Measurements from ENCODE around the gene FOXJ3. TPM values are rescaled to one million over a fixed set of nuclear protein-coding genes. Genes with fewer than 3 reads are reported as not detected.
A peak's percentile ranks its signal among the peaks of the same experiment; 100 is the strongest.

Gene FOXJ3
- total RNA-seq, 1 donor from 2014 or later, result 49.4 TPM

DNA sequence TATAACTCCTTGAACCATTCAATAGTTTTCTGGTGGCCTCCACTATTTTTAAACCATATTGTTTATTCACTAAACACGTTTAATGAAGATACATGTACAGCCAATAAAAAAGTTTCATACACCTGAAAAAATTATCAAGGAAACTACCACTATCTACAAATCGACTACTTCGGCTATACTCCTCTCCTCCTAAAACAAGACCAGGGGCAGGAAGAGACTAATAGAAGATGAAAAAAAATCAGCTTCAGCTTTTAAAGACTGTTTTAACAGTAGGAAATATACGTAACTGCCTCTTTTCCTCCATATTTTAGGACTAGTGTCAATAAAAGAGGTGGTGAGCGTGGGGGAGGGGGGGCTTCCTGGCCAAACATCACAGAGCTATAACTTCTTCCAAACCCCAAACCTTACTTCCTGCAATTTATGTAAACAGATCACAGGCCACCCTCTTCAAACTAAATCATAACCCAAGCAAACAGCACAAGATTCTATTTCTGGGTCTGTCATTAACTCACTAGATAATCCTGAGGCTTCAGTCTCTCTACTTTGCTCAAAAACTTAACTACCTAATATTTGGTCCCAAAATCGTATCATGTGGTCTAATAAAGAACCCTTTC lies 15.1 kb downstream of the FOXJ3 start:
- Mint-ChIP-seq H3K4me1 (ENCODE audit: unreplicated experiment) (peaks cover 50% of the 10 kb centered on the region), H3K36me3 (peaks cover 10% of the 10 kb centered on the region), H3K27me3 (no peaks in the 10 kb centered on the region), H3K4me3 (no peak overlapping the region), H3K27ac (no peak overlapping the region), H3K9me3 (no peaks in the 10 kb centered on the region)
- TF ChIP-seq CTCF (conservative IDR thresholded peaks at IDR 0.05), result no peak
- no peak for DNase-seq (ENCODE audit: extremely low spot score, unreplicated experiment)

DNA sequence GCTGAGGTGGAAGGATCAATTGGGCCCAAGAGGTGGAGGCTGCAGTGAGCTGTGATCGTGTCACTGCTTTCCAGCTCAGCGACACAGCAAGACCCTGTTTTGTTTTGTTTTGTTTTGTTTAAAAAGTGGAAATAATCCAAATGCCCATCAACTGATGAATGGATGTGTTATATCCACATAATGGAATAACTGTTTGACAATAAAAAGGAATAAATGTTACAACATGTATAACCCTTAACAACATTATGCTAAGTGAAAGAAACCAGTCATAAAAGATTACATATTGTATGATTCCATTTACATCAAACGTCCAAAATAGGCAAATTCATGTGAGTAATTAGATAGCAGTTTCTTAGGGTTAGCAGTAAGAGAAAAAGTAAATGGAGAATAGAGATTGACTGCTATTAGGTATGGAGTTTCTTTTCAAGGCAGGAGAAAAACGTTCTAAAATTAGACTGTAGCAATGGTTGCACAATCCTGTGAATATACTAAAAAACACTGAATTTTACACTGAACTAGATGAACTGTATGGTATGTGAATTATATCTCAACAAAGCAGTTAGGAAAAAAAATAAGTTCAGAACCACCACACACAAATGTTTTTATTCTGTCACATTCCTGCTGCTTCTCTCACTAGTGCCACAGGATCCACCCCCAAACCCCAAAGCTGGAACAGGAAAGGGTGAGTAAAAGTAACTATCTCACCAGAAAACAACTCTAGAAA lies 15.7 kb downstream of the FOXJ3 start:
- H3K27ac Mint-ChIP-seq, result no peak overlapping the region
- no peaks in the 10 kb centered on the region for H3K27me3 Mint-ChIP-seq
- no peaks in the 10 kb centered on the region for H3K9me3 Mint-ChIP-seq
- H3K36me3 Mint-ChIP-seq, result peaks cover 10% of the 10 kb centered on the region
- TF ChIP-seq CTCF (conservative IDR thresholded peaks at IDR 0.05), result no peak
- no peak for DNase-seq (ENCODE audit: extremely low spot score, unreplicated experiment)
- no peak overlapping the region for H3K4me3 Mint-ChIP-seq
- H3K4me1 Mint-ChIP-seq (ENCODE audit: unreplicated experiment), result peaks cover 57% of the 10 kb centered on the region

DNA sequence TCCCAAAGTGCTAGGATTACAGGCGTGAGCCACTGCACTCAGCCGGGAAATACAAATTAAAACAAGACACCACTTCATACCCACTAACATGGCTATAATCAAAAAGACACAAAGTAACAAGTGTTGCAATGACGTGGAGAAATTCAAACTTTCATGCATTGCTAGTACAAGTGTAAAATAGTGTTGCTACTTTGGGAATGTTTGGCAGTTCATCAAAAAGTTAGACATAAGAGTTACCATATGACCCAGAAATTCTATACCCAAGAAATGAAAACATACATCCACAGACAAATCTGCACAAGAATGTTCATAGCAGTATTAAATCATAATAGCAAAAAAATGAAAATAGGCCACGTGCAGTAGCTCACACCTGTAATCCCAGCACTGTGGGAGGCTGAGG lies 16.4 kb downstream of the FOXJ3 start:
- no peak overlapping the region for H3K4me3 Mint-ChIP-seq
- no peaks in the 10 kb centered on the region for H3K9me3 Mint-ChIP-seq
- no peaks in the 10 kb centered on the region for H3K27me3 Mint-ChIP-seq
- H3K4me1 Mint-ChIP-seq (ENCODE audit: unreplicated experiment), result peaks cover 64% of the 10 kb centered on the region
- no peak for DNase-seq (ENCODE audit: extremely low spot score, unreplicated experiment)
- peaks cover 10% of the 10 kb centered on the region for H3K36me3 Mint-ChIP-seq
- no peak for TF ChIP-seq CTCF (conservative IDR thresholded peaks at IDR 0.05)
- H3K27ac Mint-ChIP-seq, result no peak overlapping the region

DNA sequence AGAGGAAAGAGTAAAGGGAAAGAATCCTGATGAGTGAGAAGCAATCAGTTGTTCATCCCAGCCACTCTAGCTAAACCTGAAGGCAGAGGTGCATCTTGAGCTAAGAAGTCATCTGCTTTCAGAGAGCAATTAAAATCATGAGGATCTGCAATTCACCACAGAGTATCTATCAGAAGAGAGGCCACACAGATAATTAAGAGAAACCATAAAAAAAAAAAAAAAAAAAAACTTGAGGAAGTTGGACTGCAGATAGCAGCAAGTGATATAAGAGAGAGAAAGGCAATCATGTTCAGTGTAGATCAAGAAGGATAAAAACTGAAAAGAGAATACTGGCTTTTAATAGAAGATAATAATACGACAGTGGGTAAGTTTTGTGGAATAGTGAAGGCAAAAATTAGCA lies 17.7 kb downstream of the FOXJ3 start:
- peaks cover 74% of the 10 kb centered on the region for H3K4me1 Mint-ChIP-seq (ENCODE audit: unreplicated experiment)
- peaks cover 10% of the 10 kb centered on the region for H3K36me3 Mint-ChIP-seq
- H3K4me3 Mint-ChIP-seq, result no peak overlapping the region
- DNase-seq (ENCODE audit: extremely low spot score, unreplicated experiment), result no peak
- H3K27me3 Mint-ChIP-seq, result no peaks in the 10 kb centered on the region
- no peak for TF ChIP-seq CTCF (conservative IDR thresholded peaks at IDR 0.05)
- H3K9me3 Mint-ChIP-seq, result no peaks in the 10 kb centered on the region
- peak overlapping the region; percentile 11 for H3K27ac Mint-ChIP-seq

DNA sequence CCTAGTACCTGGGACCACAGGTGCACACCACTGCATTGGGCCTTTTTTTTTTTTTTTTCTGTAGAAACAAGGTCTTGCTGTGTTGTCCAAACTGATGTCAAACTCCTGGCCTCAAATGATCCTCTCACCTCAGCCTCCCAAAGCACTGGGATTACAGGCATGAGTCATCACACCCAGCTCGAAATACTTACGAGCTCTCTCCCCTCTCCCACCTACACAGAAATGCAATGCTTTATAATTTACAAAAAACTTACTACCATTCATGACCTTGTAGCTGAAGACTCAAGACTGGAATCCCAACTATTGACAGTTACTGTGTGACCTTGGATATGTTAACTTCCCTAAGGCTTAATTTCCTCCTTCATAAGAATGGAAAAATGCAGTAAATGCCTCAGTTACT lies 18.7 kb downstream of the FOXJ3 start:
- peak overlapping the region; percentile 14 for H3K27ac Mint-ChIP-seq
- no peaks in the 10 kb centered on the region for H3K9me3 Mint-ChIP-seq
- no peak overlapping the region for H3K4me3 Mint-ChIP-seq

More for the DNA sequence above, 18.7 kb downstream of the FOXJ3 start:
- Mint-ChIP-seq H3K27me3 (no peaks in the 10 kb centered on the region), H3K4me1 (ENCODE audit: unreplicated experiment) (peaks cover 70% of the 10 kb centered on the region), H3K36me3 (peaks cover 6% of the 10 kb centered on the region)
- no peak for DNase-seq (ENCODE audit: extremely low spot score, unreplicated experiment)
- no peak for TF ChIP-seq CTCF (conservative IDR thresholded peaks at IDR 0.05)
